ENCODE data around the gene SLC49A3. TPM values are rescaled to one million over a fixed set of nuclear protein-coding genes. Genes with fewer than 3 reads are reported as not detected.

The SLC49A3 gene
- total RNA-seq, 2 experiments from 2014 or later: not detected

DNA sequence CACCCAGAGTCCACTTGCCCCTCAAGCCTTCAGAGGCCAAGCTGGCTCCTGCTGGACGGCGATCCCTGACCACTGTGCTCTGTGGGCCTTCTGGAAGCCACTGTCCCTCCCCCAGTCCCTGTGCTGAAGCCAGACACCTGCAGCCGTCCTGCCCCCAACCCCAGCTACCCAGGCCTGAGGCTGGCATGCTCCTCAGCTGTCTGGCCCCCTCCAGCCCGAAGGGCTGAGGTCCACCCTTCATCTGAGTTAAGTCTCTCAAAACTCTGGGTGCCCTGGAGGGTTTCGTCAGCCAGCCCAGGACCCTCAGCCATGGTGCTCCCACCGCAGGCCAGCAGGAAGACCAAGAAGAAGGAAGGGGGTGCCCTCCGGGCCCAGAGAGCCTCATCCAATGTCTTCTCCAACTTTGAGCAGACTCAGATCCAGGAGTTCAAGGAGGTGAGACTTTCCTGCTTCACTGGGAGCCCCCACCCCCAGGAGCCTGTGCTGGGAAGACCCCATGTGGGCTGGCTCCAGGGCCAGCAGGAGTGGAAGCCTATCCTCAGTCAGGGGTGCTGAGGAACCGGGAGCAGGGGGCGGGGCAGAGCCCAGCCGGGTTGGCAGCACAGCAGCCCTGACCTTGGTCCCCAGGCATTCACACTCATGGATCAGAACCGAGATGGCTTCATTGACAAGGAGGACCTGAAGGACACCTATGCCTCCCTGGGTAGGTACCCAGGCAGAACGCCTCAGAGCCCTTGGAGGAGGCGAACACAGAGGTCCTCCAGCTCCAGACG, 10.4 kb downstream of the SLC49A3 start:
- TF ChIP-seq, protein P1, sequence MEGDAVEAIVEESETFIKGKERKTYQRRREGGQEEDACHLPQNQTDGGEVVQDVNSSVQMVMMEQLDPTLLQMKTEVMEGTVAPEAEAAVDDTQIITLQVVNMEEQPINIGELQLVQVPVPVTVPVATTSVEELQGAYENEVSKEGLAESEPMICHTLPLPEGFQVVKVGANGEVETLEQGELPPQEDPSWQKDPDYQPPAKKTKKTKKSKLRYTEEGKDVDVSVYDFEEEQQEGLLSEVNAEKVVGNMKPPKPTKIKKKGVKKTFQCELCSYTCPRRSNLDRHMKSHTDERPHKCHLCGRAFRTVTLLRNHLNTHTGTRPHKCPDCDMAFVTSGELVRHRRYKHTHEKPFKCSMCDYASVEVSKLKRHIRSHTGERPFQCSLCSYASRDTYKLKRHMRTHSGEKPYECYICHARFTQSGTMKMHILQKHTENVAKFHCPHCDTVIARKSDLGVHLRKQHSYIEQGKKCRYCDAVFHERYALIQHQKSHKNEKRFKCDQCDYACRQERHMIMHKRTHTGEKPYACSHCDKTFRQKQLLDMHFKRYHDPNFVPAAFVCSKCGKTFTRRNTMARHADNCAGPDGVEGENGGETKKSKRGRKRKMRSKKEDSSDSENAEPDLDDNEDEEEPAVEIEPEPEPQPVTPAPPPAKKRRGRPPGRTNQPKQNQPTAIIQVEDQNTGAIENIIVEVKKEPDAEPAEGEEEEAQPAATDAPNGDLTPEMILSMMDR (conservative IDR thresholded peaks at IDR 0.05; ENCODE audit: low read length): no peak
- TF ChIP-seq EZH2phosphoT487 (IDR thresholded peaks at IDR 0.05; ENCODE audit: borderline replicate concordance, low read depth, low read length): no peak
- BruUV-seq (replicated peaks): no TSS peak
- H2AFZ ChIP-seq (ENCODE audit: low read length): no peak overlapping the region
- no peak overlapping the region for H3K27ac ChIP-seq (ENCODE audit: low read depth, low read length, poor library complexity, severe bottlenecking)
- H3K4me2 ChIP-seq (ENCODE audit: low read length): peak overlapping the region; percentile 94; the same call in 1 of the 2 replicates
- H3K4me3 ChIP-seq (ENCODE audit: low read depth, low read length, poor library complexity, severe bottlenecking): no peak overlapping the region
- no peaks in the 10 kb centered on the region for H3K9me2 ChIP-seq (ENCODE audit: insufficient read depth, low read length)
- no peak for DNase-seq (ENCODE audit: low spot score)
- CTCF ChIA-PET (ENCODE audit: unreplicated experiment): no interaction called here
- H3K9me3 ChIP-seq (ENCODE audit: low read length): no peaks in the 10 kb centered on the region
- H3K79me2 ChIP-seq (ENCODE audit: insufficient read depth, low read depth, low read length): peaks cover 3% of the 10 kb centered on the region
- H4K20me1 ChIP-seq (ENCODE audit: insufficient read depth, low read length): no peaks in the 10 kb centered on the region
- 0 out of 2 replicates have a peak, but pooled peaks cover 2% of the 10 kb centered on the region for H3K36me3 ChIP-seq (ENCODE audit: insufficient read depth, low read length)
- peaks cover 39% of the 10 kb centered on the region for H3K4me1 ChIP-seq (ENCODE audit: insufficient read depth, low read length, poor library complexity, severe bottlenecking)
- intact Hi-C loops (cut with micrococcal nuclease; ENCODE audit: unreplicated experiment): loop anchor here (10.0 kb wide), 2 partner anchors 204 to 1036 kb away; partner anchors contain the start of gene SLBP
- POLR2A ChIA-PET: no interaction called here

DNA sequence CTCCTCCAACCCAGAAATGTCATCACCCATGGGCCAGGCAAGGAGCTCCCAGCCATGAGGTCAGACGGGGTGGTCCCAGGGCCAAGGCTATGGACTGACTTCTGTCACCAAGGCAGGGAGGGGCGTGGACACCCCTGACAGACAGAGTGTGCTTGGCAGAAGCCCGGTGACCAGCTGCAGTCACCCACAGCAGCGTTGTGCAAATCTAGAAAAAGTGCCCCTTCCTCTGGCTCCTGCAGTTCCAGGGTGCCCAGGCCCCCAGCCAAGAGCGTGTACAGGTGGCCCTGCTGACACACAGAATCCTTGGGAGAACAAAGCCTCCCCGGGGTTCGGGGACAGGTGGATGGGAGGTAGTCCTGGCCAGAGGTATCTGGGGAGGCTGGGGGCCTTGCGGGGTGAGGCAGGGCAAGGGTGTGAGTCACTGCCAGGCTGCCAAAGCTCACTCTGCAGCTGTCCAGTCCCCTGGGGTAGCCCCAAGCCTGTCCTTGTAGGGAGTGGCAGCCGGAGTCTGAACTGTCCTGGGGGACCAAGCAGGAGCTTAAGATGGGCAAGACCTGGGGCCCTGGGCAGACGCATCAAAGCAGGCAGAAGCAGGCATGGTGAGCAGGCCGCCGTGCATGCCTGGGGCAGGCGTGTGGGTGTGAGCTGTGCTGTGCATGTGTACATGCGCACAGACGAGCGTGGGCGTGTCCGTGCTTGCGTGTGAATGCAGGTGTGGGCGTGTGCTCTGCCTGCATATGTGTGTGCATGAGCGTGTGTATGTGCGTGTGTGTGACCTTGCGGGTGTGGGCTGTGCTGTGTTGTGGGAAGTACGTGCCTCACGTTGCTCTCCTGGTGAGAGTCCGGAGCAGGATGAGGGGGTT, 11.3 kb downstream of the SLC49A3 start:
- Histone ChIP-seq H3K9me2 (ENCODE audit: insufficient read depth, low read length) (no peaks in the 10 kb centered on the region), H3K4me3 (ENCODE audit: low read depth, low read length, poor library complexity, severe bottlenecking) (peak overlapping the region; percentile 98), H2AFZ (ENCODE audit: low read length) (no peak overlapping the region), H3K4me1 (ENCODE audit: insufficient read depth, low read length, poor library complexity, severe bottlenecking) (peaks cover 46% of the 10 kb centered on the region), H3K36me3 (ENCODE audit: insufficient read depth, low read length) (peaks cover 11% of the 10 kb centered on the region), H3K27ac (ENCODE audit: low read depth, low read length, poor library complexity, severe bottlenecking) (peak overlapping the region; percentile 94), H3K9me3 (ENCODE audit: low read length) (no peaks in the 10 kb centered on the region), H3K79me2 (ENCODE audit: insufficient read depth, low read depth, low read length) (peaks cover 10% of the 10 kb centered on the region), H3K4me2 (ENCODE audit: low read length) (peak overlapping the region; percentile 94), H4K20me1 (ENCODE audit: insufficient read depth, low read length) (no peaks in the 10 kb centered on the region)
- TF ChIP-seq, protein P1 (conservative IDR thresholded peaks at IDR 0.05; ENCODE audit: low read length): no peak
- no peak for TF ChIP-seq EZH2phosphoT487 (IDR thresholded peaks at IDR 0.05; ENCODE audit: borderline replicate concordance, low read depth, low read length)
- DNase-seq (ENCODE audit: low spot score): peak; percentile 71
- ChIA-PET POLR2A (interaction anchor here (0.6 kb wide), 1 partner anchor 19 kb away, joined by 3 read pairs; no protein-coding TSS in a partner anchor), CTCF (ENCODE audit: unreplicated experiment) (no interaction called here)
- intact Hi-C loops (cut with micrococcal nuclease; ENCODE audit: unreplicated experiment): loop anchor here (2.0 to 10.0 kb wide), 3 partner anchors 105 to 1037 kb away; partner anchors contain the start of gene SLBP
- BruUV-seq (replicated peaks): no TSS peak
